22Rv1 (cell line): ENCODE results near the gene RMDN3.

Experiments
- CTCF ChIP-seq: fragments of 450-650 bp; IDR thresholded peaks from 2 replicates; pipeline ENCODE4 v1.5.1; 2017; ENCODE audit warnings: mild to moderate bottlenecking
- ZFX ChIP-seq: fragments of 450-650 bp; IDR thresholded peaks from 2 replicates; pipeline ENCODE4 v1.6.1; 2017; ENCODE audit warnings: antibody characterized with exemption, borderline replicate concordance

DNA sequence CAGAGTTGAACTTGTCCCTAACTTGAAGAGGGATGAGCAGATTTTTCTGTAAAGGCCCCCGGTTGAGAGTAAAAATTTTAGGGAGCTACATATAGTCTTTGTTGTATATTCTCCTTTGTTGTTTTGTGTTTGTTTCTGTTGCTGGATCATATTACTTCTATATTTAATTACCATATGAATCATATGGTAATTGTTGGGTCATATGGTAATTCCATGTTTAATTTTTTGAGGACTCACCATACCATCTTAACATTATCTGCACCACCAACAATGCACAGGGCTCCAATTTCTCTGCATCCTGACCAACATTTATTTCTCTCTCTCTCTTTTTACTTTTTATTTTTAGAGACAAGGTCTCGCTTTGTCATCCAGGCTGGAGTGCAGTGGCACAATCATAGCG, 44.5 kb upstream of the RMDN3 start:
- TF ChIP-seq CTCF, result no peak
- TF ChIP-seq ZFX, result no peak
